ENCODE measurements around the gene PRELID3B.

Gene PRELID3B

DNA sequence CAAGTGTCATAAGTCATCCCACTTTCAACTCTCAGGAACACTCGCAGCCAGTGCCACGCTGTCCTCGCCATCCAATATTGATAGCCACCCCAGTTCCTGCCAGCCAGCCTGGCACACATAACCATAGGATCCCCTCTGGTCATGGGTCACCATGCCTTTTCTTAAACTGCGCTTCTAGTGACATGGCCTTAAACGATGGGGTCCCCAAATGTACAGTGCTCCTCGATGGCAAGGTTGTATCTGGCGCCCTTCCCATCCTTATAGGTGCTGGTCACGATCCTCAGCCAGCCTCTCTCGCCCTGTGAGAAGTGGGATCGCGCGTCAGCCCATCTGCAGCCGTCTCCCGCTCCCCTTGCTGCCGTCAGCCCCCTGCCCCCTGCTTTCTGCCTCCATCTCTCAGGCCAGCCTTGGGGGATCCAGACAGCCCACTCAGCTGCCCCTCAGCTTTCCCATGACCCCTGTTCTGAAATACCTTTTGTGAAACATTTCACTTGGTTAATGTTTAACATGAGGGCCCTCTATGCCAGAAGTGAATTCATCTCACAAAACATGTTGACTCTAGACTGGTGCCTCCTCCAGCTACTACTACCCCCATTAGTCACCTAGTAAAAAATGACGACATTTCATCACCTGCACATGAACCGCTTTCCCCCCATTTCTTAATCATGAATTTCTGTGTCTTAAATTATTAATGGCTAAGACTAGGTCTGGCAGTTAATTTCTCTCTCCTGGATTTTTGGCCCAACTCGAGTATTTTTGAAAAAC, 46.9 kb downstream of the PRELID3B start:
- no peak for DNase-seq (ENCODE audit: low read depth in 2 of 2)

GRCh38 chr20:58994390-58995159, 48.0 kb downstream of the PRELID3B start:
- no peak for DNase-seq (ENCODE audit: low read depth in 2 of 2)

DNA sequence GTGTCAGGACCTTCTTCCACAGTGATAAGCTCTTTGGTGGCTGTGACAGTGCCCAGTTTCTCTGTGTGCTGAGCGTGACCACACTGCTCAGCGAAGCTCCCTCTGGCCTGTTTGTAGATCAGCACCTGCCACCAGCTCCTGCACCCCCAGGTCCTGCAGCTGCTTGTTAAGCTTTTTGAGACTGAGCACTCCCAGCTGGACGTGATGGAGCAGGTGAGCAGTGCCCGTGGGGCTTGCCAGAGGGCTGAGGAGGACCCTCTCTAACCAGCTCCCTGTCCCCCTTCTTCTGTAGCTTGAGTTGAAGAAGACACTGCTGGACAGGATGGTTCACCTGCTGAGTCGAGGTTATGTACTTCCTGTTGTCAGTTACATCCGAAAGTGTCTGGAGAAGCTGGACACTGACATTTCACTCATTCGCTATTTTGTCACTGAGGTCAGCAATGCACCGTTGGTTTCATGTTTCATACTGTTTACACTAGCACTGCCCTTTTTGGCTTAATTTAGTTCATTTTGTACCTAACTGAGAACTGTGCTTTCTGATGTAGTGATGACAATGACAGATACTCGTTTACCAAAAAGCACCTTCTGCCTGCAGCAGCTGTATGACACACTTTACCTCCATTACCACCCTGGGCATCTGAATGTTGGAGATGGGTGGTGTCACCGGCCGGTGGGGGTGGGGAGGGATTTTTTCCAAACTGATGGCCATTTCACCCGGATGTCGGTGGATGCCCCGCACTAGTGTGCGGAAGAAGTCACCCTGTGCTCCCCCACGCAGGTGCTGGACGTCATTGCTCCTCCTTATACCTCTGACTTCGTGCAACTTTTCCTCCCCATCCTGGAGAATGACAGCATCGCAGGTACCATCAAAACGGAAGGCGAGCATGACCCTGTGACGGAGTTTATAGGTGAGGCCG, 49.0 kb downstream of the PRELID3B start:
- DNase-seq (ENCODE audit: low read depth in 2 of 2), result no peak

- no peak for DNase-seq (ENCODE audit: low read depth in 2 of 2)
Observed at GRCh38 chr20:58992911-58993310, 49.7 kb downstream of the PRELID3B start.

DNA sequence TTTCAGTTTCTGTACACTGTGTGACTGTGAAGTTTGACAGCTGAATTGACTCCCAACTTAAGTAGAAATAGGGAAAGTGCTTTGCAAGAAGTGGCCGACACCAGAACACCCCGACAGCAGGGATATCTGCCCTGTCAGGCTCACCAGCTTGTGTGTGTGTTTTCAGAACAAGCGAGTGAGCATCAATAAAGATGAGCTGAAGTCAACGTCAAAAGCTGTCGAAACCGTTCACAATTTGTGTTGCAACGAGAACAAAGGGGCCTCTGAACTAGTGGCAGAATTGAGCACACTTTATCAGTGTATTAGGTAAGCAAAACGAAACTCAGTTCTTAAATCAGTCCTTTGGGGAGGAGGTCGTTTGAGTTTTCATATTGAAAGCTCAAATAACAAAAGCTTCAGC, 50.9 kb downstream of the PRELID3B start:
- DNase-seq (ENCODE audit: low read depth in 2 of 2), result no peak

GRCh38 chr20:58990651-58991445, 51.7 kb downstream of the PRELID3B start:
- no peak for DNase-seq (ENCODE audit: low read depth in 2 of 2)

GRCh38 chr20:58989196-58989595, 53.4 kb downstream of the PRELID3B start:
- no peak for DNase-seq (ENCODE audit: low read depth in 2 of 2)

GRCh38 chr20:58988565-58988882, 54.1 kb downstream of the PRELID3B start:
- DNase-seq (ENCODE audit: low read depth in 2 of 2), result no peak

DNA sequence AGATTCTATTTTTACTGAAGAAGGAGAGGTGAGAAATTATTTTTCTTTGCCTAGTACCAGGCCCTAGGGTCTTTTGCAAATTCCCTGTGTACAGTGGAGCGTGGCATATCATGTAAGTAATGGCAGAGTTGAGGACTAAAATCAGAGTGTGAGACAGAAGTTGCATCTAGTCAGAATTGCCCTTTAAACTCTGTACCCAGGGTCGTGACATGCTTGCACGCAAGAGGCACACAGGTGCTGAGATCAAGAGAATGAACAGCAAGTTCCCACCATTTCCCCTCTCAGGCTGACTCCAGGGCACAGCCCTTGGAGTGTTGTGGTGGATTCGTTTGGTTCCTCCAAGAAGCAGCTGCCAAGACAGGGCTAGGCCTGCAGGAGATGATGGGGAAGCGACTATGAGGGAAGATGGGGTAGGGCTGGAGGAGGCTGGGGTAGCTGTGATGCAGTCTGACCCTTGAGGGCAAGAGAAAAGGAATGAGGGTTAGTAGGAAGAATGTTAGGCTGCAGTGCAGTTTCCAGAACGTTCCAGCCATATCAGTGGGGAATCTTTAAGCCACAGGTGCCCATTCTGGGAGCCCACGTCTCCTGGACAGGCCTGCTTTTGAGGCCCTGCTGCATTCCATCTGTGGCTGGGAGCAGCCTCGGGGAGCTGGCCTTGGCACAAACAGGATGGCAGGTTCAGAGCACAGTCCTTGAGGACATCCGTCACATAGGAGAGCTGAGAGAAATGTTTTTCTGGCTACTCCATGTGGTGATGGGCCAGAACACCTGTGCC, 54.6 kb downstream of the PRELID3B start:
- DNase-seq (ENCODE audit: low read depth in 2 of 2), result no peak

GRCh38 chr20:58986968-58987517, 55.5 kb downstream of the PRELID3B start:
- DNase-seq (ENCODE audit: low read depth in 2 of 2), result no peak

- no peak for DNase-seq (ENCODE audit: low read depth in 2 of 2)
Observed at GRCh38 chr20:58986286-58986967, 56.2 kb downstream of the PRELID3B start.

DNA sequence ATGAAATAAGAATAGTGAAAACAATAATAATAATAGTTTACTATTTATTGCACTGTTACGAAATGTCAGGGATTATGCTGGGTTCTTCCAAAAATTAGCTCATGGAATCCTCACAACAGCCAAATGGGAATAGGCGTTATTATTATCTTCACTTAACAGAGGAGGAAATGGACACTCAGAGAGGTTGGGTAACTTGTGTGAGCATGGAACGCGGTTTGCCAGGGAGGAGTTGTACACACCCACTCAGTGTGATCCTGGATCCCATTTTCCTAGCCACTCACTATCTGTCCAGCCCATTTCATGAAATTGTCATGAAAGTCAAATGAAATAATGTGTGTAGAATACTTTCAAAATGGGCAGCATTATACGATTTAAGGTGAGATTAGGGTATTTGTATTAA, 56.9 kb downstream of the PRELID3B start:
- no peak for DNase-seq (ENCODE audit: low read depth in 2 of 2)

DNA sequence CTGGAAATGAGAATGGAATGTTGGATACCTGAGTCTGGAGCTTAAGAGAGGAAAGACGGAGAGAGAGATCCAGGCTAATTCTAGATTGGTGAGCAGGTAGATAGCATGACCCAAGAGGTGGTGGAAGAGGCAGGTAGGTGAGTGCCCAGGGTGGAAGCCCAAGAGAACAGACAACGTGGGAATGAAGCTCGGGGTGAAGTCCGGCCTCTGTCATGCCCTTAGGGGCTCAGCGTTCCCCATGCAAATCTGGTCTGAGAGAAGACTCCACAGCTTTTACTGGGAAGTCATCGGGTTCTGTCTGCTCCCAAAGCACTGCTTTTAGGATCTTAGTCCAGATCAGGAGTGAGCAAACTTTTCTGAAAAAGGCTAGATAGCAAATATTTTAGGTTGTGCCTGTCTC, 57.9 kb downstream of the PRELID3B start:
- DNase-seq (ENCODE audit: low read depth in 2 of 2), result no peak
